KOPT-K1 (cell line): ENCODE measurements around the gene COX17.
"Not testable (repeated sequence)": the region's sequence is repeated elsewhere in the genome, so short reads cannot be mapped to it uniquely, and the experiment has no call there.

Experiments used
- H3K27ac ChIP-seq: fragments of 200-600 bp; sonication (generic); 2 replicates; pipeline ENCODE4 v1.5.1; 2016; ENCODE audit warnings: antibody characterized with exemption, mild to moderate bottlenecking, low read depth, low read length; ENCODE audit not compliant: poor library complexity, severe bottlenecking
- H3K36me3 ChIP-seq: fragments of 200-600 bp; sonication (generic); 2 replicates; pipeline ENCODE4 v1.5.1; 2017; ENCODE audit warnings: antibody characterized with exemption, mild to moderate bottlenecking, low read length, moderate library complexity; ENCODE audit not compliant: insufficient read depth
- H3K9me3 ChIP-seq: fragments of 200-600 bp; sonication (generic); 2 replicates; pipeline ENCODE4 v1.5.1; 2017; ENCODE audit warnings: antibody characterized with exemption, low read length, mild to moderate bottlenecking; ENCODE audit not compliant: insufficient read depth, poor library complexity, severe bottlenecking

COX17 gene

DNA sequence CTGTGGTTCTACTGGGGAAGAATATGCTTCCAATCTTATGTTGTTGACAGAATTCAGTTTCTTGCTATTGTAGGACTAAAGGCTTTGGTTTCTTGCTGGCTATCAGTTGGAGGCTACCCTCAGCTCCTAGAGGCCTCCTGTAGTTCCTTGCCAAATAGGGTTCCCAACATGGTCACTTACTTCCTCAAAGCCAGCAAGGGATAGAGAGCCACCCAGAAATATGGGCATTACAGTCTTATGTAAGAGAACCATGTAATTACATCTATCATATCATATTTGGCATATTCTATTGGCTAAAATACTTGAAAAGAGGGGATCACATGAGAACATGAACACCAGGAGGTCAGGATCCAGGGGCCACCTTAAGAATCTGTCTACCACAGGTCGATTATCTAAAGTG, 6.2 kb upstream of the COX17 start:
- Histone ChIP-seq H3K36me3 (no peaks in the 10 kb centered on the region), H3K27ac (no peak overlapping the region), H3K9me3 (peaks cover 6% of the 10 kb centered on the region)

DNA sequence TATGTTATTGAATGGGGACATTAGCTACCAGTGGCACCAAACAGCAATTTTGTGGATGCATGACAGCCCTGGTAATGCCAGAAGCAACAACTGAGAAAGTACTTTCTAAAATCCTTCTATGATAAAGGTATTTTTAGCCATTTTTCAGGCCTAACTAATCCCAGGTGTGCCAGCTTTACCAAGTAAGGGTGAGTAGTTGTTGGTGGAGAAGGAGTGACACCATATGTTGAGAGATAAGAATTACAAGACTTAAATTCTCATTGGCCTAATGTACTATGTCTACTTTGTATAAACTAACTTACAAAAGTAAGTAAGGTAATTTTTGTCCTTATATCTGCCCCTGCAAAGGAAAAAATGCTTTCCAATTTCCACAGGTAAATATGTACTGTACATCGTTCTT, 4.1 kb upstream of the COX17 start:
- Histone ChIP-seq H3K27ac (no peak overlapping the region), H3K9me3 (no peaks in the 10 kb centered on the region), H3K36me3 (no peaks in the 10 kb centered on the region)

DNA sequence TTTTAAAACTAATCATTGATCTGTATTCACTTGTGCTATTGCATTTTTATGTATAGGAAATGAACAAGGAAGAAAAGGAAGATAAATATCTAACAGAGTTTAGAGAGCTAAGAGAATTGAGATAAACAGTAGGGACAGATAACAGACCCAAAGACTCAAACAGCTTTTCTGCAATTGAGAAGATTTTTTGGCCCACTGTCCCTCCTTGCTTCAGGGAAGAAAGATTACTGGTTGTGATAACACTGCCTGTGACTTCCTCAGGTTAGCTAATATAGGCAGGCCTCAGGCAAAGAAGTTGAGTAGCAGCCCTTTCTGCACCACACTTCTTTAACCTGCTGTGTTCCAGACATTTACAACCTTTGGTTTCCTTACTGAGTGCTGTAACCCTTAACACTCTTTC, 2.7 kb upstream of the COX17 start:
- Histone ChIP-seq H3K36me3 (peaks cover 5% of the 10 kb centered on the region; the same call in 1 of the 2 replicates), H3K27ac (no peak overlapping the region)

DNA sequence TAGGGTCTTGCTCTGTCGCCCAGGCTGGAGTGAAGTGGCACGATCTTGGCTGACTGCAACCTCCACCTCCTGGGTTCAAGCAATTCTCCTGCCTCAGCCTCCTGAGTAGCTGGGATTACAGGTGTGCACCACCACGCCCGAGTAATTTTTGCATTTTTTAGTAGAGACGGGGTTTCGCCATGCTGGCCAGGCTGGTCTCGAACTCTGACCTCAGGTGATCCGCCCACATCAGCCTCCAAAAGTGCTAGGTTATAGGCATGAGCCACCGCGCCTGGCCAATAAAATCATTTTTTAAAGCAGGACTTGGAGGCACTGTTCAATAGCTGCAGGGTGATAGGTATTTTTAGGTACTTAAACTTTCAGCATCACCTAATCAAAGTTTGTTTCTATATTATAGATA, 1.0 kb upstream of the COX17 start:
- H3K9me3 ChIP-seq, H3K27ac ChIP-seq: not testable (repeated sequence)
- H3K36me3 ChIP-seq, result peaks cover 21% of the 10 kb centered on the region

More for the DNA sequence above, 2.7 kb upstream of the COX17 start:
- H3K9me3 ChIP-seq, result no peaks in the 10 kb centered on the region

GRCh38 chr3:119677641-119677934, 382 bp upstream of the COX17 start:
- Histone ChIP-seq H3K9me3 (no peaks in the 10 kb centered on the region), H3K27ac (peak overlapping the region; percentile 91), H3K36me3 (peaks cover 28% of the 10 kb centered on the region)

- H3K27ac ChIP-seq, result peak overlapping the region; percentile 91
- H3K9me3 ChIP-seq, result no peaks in the 10 kb centered on the region
- H3K36me3 ChIP-seq, result peaks cover 42% of the 10 kb centered on the region
Observed at GRCh38 chr3:119676020-119676419, 1.2 kb downstream of the COX17 start.

- Histone ChIP-seq H3K9me3 (no peaks in the 10 kb centered on the region), H3K36me3 (peaks cover 49% of the 10 kb centered on the region), H3K27ac (no peak overlapping the region)
Observed at GRCh38 chr3:119675188-119675874, 1.9 kb downstream of the COX17 start.

- Histone ChIP-seq H3K27ac (no peak overlapping the region), H3K9me3 (no peaks in the 10 kb centered on the region), H3K36me3 (peaks cover 63% of the 10 kb centered on the region)
Observed at GRCh38 chr3:119673875-119674274, 3.3 kb downstream of the COX17 start.

- no peaks in the 10 kb centered on the region for H3K9me3 ChIP-seq
- H3K36me3 ChIP-seq, result peaks cover 73% of the 10 kb centered on the region
- no peak overlapping the region for H3K27ac ChIP-seq
Observed at GRCh38 chr3:119672776-119673175, 4.4 kb downstream of the COX17 start.

GRCh38 chr3:119669906-119670570, 7.2 kb downstream of the COX17 start:
- Histone ChIP-seq H3K27ac (no peak overlapping the region), H3K9me3 (no peaks in the 10 kb centered on the region), H3K36me3 (peaks cover 90% of the 10 kb centered on the region)

DNA sequence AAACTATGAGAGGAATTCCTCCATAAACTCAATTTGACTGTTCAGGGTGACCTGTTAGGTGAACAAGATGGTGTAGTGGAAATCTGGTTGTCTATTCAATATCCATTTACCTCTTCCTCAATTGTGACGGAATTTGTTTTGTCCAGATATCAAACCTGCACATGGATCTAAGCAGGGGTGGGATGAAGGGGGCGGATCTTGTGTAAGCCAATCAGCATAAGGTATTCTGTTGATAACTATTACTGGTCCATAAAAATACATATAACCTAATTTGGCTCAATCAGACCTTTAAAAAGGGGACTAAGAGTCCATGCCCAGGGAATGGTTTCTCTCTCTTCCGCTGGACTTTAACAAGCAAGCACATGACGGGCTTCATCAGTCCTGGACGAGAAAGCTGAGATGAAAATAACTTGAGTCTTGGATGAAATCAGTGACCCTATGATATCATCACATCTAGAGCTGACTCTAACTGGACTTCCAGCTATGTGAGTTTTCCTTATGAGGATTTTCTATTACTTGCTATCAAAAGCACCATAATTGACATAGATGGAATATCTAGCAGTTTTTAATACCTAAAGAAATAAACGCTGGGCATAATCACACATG, 11.1 kb downstream of the COX17 start:
- H3K27ac ChIP-seq, result no peak overlapping the region
- H3K36me3 ChIP-seq, result peaks cover 52% of the 10 kb centered on the region
- H3K9me3 ChIP-seq, result no peaks in the 10 kb centered on the region

GRCh38 chr3:119664850-119665379, 12.3 kb downstream of the COX17 start:
- Histone ChIP-seq H3K9me3 (no peaks in the 10 kb centered on the region), H3K36me3 (peaks cover 40% of the 10 kb centered on the region), H3K27ac (no peak overlapping the region)

- peaks cover 35% of the 10 kb centered on the region for H3K36me3 ChIP-seq
- H3K27ac ChIP-seq, result no peak overlapping the region
- no peaks in the 10 kb centered on the region for H3K9me3 ChIP-seq
Observed at GRCh38 chr3:119664370-119664769, 12.8 kb downstream of the COX17 start.

GRCh38 chr3:119663885-119664284, 13.3 kb downstream of the COX17 start:
- Histone ChIP-seq H3K9me3 (no peaks in the 10 kb centered on the region), H3K36me3 (peaks cover 31% of the 10 kb centered on the region), H3K27ac (no peak overlapping the region)

DNA sequence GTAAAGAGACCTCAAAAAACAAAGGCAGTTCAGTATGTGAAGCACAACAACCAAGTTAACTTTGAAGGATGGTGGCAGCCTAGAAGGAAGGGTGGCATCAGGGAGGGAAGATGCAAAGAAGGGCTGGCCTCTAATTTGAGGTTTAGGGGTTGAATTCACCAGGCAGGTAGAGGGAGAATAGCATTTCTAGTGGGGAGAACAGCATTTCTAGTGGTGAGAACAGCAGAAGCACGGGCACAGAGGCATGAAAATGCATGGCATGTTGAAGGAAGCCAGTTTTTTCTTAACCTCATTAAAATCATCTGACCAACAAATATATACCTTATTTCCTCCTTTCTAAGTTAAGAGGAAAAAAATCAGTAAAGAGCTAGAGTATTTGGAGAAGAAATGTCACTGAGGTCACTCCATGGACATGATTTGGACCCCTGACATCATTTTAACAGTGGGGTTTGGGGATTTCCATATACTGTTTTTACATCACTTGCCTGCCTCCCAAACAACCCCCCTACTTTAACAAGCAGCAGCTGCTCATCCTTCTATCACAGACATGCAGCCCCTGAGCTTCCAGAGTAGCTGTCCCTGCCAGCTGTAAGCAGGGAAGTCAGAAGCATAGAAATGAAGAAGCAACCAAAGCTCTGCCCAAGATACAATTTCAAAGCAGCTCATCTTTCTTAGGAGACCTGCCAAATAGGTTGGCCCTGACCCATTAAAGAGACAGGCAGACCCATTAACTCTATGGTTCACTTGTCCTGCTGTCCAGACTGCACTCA, 14.4 kb downstream of the COX17 start:
- H3K27ac ChIP-seq, result no peak overlapping the region

More for the DNA sequence above, 14.4 kb downstream of the COX17 start:
- Histone ChIP-seq H3K9me3 (no peaks in the 10 kb centered on the region), H3K36me3 (peaks cover 21% of the 10 kb centered on the region)
